Endothelial cell of umbilical vein (primary cell): Measurements from ENCODE around the gene TMEM131. TPM values are rescaled to one million over a fixed set of nuclear protein-coding genes. Genes with fewer than 3 reads are reported as not detected.

Experiments
- BruUV-seq: library from RNA; stranded (reverse); fragments of 400-500 nt; replicated peaks from 2 replicates; lab custom pipeline; 2021; lab: Mats Ljungman, UMichigan
- CTCF ChIA-PET: fragments of 300-600, 350-600 bp; sonication (Branson Sonifier 250); formaldehyde crosslinking; loops from one replicate; lab custom pipeline; 2021; ENCODE audit warnings: antibody characterized with exemption, inconsistent platforms; lab: Charles Lee
- POLR2A ChIA-PET: fragments of 300-600, 350-600 bp; sonication (Branson Sonifier 250); formaldehyde crosslinking; loops from one replicate; lab custom pipeline; 2021; ENCODE audit warnings: antibody characterized with exemption, inconsistent platforms; lab: Charles Lee
- DNase-seq: peaks from one replicate; pipeline ENCODE4 v3.0.0-alpha.2; 2011; ENCODE audit warnings: low read depth, low spot score
- FAIRE-seq: peaks from 2 replicates; lab custom pipeline; 2011; peaks lifted over from hg19 to GRCh38; lab: Jason Lieb, UNC
- H2AFZ ChIP-seq: 2 replicates; pipeline ENCODE4 v1.6.0; 2012; ENCODE audit warnings: low read depth, low read length, control low read depth, inconsistent platforms
- H3K27ac ChIP-seq: 2 replicates; pipeline ENCODE4 v1.5.1; 2011; ENCODE audit warnings: low read depth, mild to moderate bottlenecking, control low read depth, low read length, moderate library complexity; ENCODE audit not compliant: insufficient read depth
- H3K27me3 ChIP-seq, 2 experiments: 2 replicates each; pipeline versions ENCODE4 v1.6.0 to v1.6.1; 2011; ENCODE audit warnings: low read length in 2 of 2, mixed read lengths in 1 of 2; ENCODE audit not compliant: control insufficient read depth in 2 of 2, insufficient read depth in 2 of 2
- H3K36me3 ChIP-seq, 2 experiments: 2 replicates in 1 of 2; 3 replicates in 1 of 2; pipeline ENCODE4 v1.5.1; 2011; ENCODE audit warnings: low read length in 2 of 2, mild to moderate bottlenecking in 1 of 2, moderate library complexity in 1 of 2; ENCODE audit not compliant: control insufficient read depth in 2 of 2, insufficient read depth in 2 of 2; ENCODE audit errors: extremely low read depth in 1 of 2
- H3K4me1 ChIP-seq: 3 replicates; pipeline ENCODE4 v1.5.1; 2011; ENCODE audit warnings: mild to moderate bottlenecking, low read length; ENCODE audit not compliant: control insufficient read depth, insufficient read depth; ENCODE audit errors: extremely low read depth
- H3K4me2 ChIP-seq: 2 replicates; pipeline ENCODE4 v1.6.1; 2011; ENCODE audit warnings: low read length, control low read depth, mixed read lengths; ENCODE audit not compliant: insufficient read depth
- H3K4me3 ChIP-seq, 3 experiments: fragments of 200-600 bp in 1 of 3; sonication (generic), shearing (Covaris generic) in 1 of 3; replicated peaks in 1 of 3; 2 replicates each; pipeline ENCODE4 v1.5.1; 2011 to 2016; ENCODE audit warnings: control low read depth in 3 of 3, low read length in 3 of 3, mild to moderate bottlenecking in 2 of 3, inconsistent platforms in 1 of 3, low read depth in 1 of 3, moderate library complexity in 1 of 3; ENCODE audit not compliant: insufficient read depth in 1 of 3
- H3K79me2 ChIP-seq: 2 replicates; pipeline ENCODE4 v1.6.0; 2012; ENCODE audit warnings: low read length, inconsistent platforms; ENCODE audit not compliant: control insufficient read depth, insufficient read depth
- H3K9ac ChIP-seq: replicated peaks from 2 replicates; pipeline ENCODE3; 2011; ENCODE audit warnings: low read length, control low read depth; ENCODE audit not compliant: insufficient read depth; ENCODE audit errors: extremely low read depth
- H3K9me1 ChIP-seq: replicated peaks from 3 replicates; pipeline ENCODE4 v1.6.0; 2011; ENCODE audit warnings: mild to moderate bottlenecking, low read length; ENCODE audit not compliant: control insufficient read depth, insufficient read depth; ENCODE audit errors: extremely low read depth
- H3K9me3 ChIP-seq: replicated peaks from 2 replicates; pipeline ENCODE4 v1.5.1; 2012; ENCODE audit warnings: low read length, inconsistent platforms; ENCODE audit not compliant: control insufficient read depth, insufficient read depth
- H4K20me1 ChIP-seq: replicated peaks from 2 replicates; pipeline ENCODE3; 2011; ENCODE audit warnings: mild to moderate bottlenecking, low read length; ENCODE audit not compliant: control insufficient read depth, insufficient read depth; ENCODE audit errors: extremely low read depth
- EZH2 ChIP-seq: IDR thresholded peaks from 2 replicates; pipeline ENCODE4 v1.6.1; 2012; ENCODE audit warnings: borderline replicate concordance, low read depth, mild to moderate bottlenecking, moderate library complexity, low read length, inconsistent platforms; ENCODE audit not compliant: severe bottlenecking
- FOS ChIP-seq: IDR thresholded peaks from 2 replicates; pipeline ENCODE4 v1.6.1; 2011; ENCODE audit warnings: mild to moderate bottlenecking, low read length, moderate library complexity, borderline replicate concordance; ENCODE audit not compliant: insufficient read depth
- GATA2 ChIP-seq: IDR thresholded peaks from 2 replicates; pipeline ENCODE4 v1.7.0; 2011; ENCODE audit warnings: low read depth, mild to moderate bottlenecking, moderate library complexity, mixed read lengths, low read length; ENCODE audit not compliant: insufficient read length, insufficient read depth
- JUN ChIP-seq: IDR thresholded peaks from 2 replicates; pipeline ENCODE4 v1.6.1; 2011; ENCODE audit warnings: borderline replicate concordance, low read depth; ENCODE audit not compliant: insufficient read length, insufficient read depth
- MYC ChIP-seq: IDR thresholded peaks from one replicate; pipeline ENCODE4 v1.6.1; 2011; ENCODE audit warnings: mild to moderate bottlenecking, low read depth, low read length
- POLR2A ChIP-seq: IDR thresholded peaks from 2 replicates; pipeline ENCODE4 v1.6.1; 2012; ENCODE audit warnings: low read depth, mild to moderate bottlenecking, control low read depth, low read length
- POLR2AphosphoS5 ChIP-seq: IDR thresholded peaks from 2 replicates; pipeline ENCODE4 v1.6.1; 2012; ENCODE audit warnings: low read depth, mild to moderate bottlenecking, control low read depth, low read length, moderate library complexity; ENCODE audit not compliant: insufficient read depth
- dilution Hi-C: fragments of 300-500 bp; cut with MboI; formaldehyde crosslinking; loops from one replicate; pipeline ENCODE4 v1.15.0; 2019; ENCODE audit warnings: low sequenced_read_pairs; ENCODE audit not compliant: extremely low pct_ligation_motif_present
- intact Hi-C: fragments of 100-400 bp; cut with micrococcal nuclease; formaldehyde crosslinking; loops from one replicate; pipeline ENCODE4 v1.10.0; 2022
- polyA plus RNA-seq, 4 experiments: library from polyadenylated mRNA; depleted of rRNA in 3 of 4; stranded (reverse) in 3 of 4; unstranded in 1 of 4; fragments of >200 nt; gene quantifications; 2 replicates each; pipeline versions ENCODE4 v1.2.1 to v1.2.3, GENCODE V29; 2011 to 2012; ENCODE audit warnings: missing spikeins in 1 of 4
- total RNA-seq: library from RNA; stranded (reverse); gene quantifications from 2 replicates; pipeline ENCODE4 v1.2.3, GENCODE V29; 2021
- TF ChIP-seq, protein P1 (sequence below), 2 donors: IDR thresholded peaks; 1 replicate in 1 of 2; 2 replicates in 1 of 2; pipeline ENCODE4 v1.5.1; 2011; ENCODE audit warnings: low read length in 2 of 2, mild to moderate bottlenecking in 2 of 2, moderate library complexity in 2 of 2, control low read depth in 1 of 2, inconsistent platforms in 1 of 2, low read depth in 1 of 2; ENCODE audit not compliant: insufficient read depth in 1 of 2; ENCODE audit errors: extremely low read depth in 1 of 2
- TF ChIP-seq, protein P2 (sequence below): IDR thresholded peaks from 2 replicates; pipeline ENCODE4 v1.6.1; 2011; ENCODE audit not compliant: insufficient read depth, insufficient read length

Gene TMEM131
- total and polyA plus RNA-seq, 2 donors (not counting 3 experiments of a cell fraction or from before 2014, with no cell fraction given) = 12.2 to 28.6 TPM

- H3K9me3 ChIP-seq = no peaks in the 10 kb centered on the region
- no peaks in the 10 kb centered on the region for H3K27me3 ChIP-seq
- no peaks in the 10 kb centered on the region for H3K4me1 ChIP-seq
- BruUV-seq = no TSS peak
- no peaks in the 10 kb centered on the region for H3K79me2 ChIP-seq
- dilution Hi-C loops = no loop called here
- TF ChIP-seq MYC (no peak), POLR2A (no peak), POLR2AphosphoS5 (no peak), FOS (no peak), JUN (no peak), GATA2 (no peak), EZH2 (no peak)
- TF ChIP-seq, protein P1, sequence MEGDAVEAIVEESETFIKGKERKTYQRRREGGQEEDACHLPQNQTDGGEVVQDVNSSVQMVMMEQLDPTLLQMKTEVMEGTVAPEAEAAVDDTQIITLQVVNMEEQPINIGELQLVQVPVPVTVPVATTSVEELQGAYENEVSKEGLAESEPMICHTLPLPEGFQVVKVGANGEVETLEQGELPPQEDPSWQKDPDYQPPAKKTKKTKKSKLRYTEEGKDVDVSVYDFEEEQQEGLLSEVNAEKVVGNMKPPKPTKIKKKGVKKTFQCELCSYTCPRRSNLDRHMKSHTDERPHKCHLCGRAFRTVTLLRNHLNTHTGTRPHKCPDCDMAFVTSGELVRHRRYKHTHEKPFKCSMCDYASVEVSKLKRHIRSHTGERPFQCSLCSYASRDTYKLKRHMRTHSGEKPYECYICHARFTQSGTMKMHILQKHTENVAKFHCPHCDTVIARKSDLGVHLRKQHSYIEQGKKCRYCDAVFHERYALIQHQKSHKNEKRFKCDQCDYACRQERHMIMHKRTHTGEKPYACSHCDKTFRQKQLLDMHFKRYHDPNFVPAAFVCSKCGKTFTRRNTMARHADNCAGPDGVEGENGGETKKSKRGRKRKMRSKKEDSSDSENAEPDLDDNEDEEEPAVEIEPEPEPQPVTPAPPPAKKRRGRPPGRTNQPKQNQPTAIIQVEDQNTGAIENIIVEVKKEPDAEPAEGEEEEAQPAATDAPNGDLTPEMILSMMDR (IDR thresholded peaks at IDR 0.05; ENCODE audit: extremely low read depth in 1 of 2, insufficient read depth in 1 of 2, low read depth in 1 of 2, low read length in 2 of 2) = no peak
- TF ChIP-seq, protein P2, sequence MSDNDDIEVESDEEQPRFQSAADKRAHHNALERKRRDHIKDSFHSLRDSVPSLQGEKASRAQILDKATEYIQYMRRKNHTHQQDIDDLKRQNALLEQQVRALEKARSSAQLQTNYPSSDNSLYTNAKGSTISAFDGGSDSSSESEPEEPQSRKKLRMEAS = no peak
- ChIA-PET CTCF (interaction anchor here (1.4 kb wide), 1 partner anchor 10 kb away, joined by 4 read pairs; no protein-coding TSS in a partner anchor), POLR2A (no interaction called here)
- no peak overlapping the region for H3K4me3 ChIP-seq
- H3K36me3 ChIP-seq = no peaks in the 10 kb centered on the region
- H3K27ac ChIP-seq = no peak overlapping the region
- H3K4me2 ChIP-seq = no peak overlapping the region
- H3K9ac ChIP-seq = no peak overlapping the region
- FAIRE-seq = no peak
- H4K20me1 ChIP-seq = no peaks in the 10 kb centered on the region
- no peaks in the 10 kb centered on the region for H3K9me1 ChIP-seq
- no peak overlapping the region for H2AFZ ChIP-seq
- DNase-seq = no peak
- intact Hi-C loops = no loop called here
These were observed 179.3 kb downstream of the TMEM131 start for GRCh38 chr2:97816411-97816810.
